ENCODE data around the gene PANK2. TPM values are rescaled to one million over a fixed set of nuclear protein-coding genes. Genes with fewer than 3 reads are reported as not detected.

PANK2 gene
- total RNA-seq, 1 experiment from 2014 or later = 41.6 TPM

DNA sequence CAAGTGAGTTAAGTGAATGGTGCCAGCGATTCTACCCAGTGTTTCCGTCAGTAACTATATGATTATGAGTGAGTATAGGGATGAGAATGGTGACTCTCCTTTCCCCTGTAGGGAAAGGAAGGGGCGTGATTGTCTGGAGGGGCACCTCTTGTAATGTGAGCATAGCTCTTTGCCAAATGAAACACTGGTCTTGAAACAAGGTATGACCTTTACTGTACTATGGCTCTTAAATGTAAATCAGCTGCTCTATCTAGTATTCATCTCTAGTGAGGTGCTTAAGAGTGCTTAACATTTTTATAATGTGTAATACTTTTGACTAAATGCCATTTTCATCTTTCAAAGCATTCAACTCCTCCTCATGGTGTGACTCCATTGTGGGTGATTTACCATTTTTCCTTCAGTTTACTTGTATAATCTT, 11.0 kb downstream of the PANK2 start:
- Histone ChIP-seq H4K20me1 (ENCODE audit: insufficient read depth) (peaks cover 53% of the 10 kb centered on the region), H3K27me3 (ENCODE audit: insufficient read depth, low read length) (no peaks in the 10 kb centered on the region), H3K4me1 (ENCODE audit: control insufficient read depth in 1 of 2, insufficient read depth in 2 of 2, low read length in 2 of 2) (peaks cover 30 to 63% of the 10 kb centered on the region in 2 experiments), H3K79me2 (ENCODE audit: insufficient read depth, low read length) (peaks cover 100% of the 10 kb centered on the region), H3K4me3 (replicated peaks in 1 of 2; ENCODE audit: low read depth in 1 of 2, low read length in 2 of 2) (no peak overlapping the region), H3K9ac (ENCODE audit: low read length) (no peak overlapping the region), H3K36me3 (ENCODE audit: control insufficient read depth in 1 of 2, insufficient read depth in 2 of 2, low read length in 2 of 2) (peaks cover 0 to 3% of the 10 kb centered on the region in 2 experiments; a peak in 3 of 4 replicates), H3K9me3 (ENCODE audit: control insufficient read depth in 1 of 2, insufficient read depth in 1 of 2, low read depth in 1 of 2, low read length in 2 of 2) (no peaks in the 10 kb centered on the region), H3K4me2 (ENCODE audit: low read length) (no peak overlapping the region), H2AFZ (ENCODE audit: low read depth, low read length, poor library complexity, severe bottlenecking) (no peak overlapping the region), H3K9me2 (ENCODE audit: insufficient read depth) (no peaks in the 10 kb centered on the region), H3K27ac (ENCODE audit: low read depth, low read length) (no peak overlapping the region)
- RAD21 ChIA-PET (ENCODE audit: low non-redundant PET in 1 of 2, low total read pairs in 2 of 2, uncharacterized antibody in 2 of 2, unreplicated experiment in 2 of 2) = no interaction called here
- POLR2A ChIA-PET = interaction anchor here (0.7 kb wide), 1 partner anchor 19 kb away, joined by 3 read pairs; no protein-coding TSS in a partner anchor
- no peak for DNase-seq (ENCODE audit: low read depth, low spot score)
- TF ChIP-seq, protein P1, sequence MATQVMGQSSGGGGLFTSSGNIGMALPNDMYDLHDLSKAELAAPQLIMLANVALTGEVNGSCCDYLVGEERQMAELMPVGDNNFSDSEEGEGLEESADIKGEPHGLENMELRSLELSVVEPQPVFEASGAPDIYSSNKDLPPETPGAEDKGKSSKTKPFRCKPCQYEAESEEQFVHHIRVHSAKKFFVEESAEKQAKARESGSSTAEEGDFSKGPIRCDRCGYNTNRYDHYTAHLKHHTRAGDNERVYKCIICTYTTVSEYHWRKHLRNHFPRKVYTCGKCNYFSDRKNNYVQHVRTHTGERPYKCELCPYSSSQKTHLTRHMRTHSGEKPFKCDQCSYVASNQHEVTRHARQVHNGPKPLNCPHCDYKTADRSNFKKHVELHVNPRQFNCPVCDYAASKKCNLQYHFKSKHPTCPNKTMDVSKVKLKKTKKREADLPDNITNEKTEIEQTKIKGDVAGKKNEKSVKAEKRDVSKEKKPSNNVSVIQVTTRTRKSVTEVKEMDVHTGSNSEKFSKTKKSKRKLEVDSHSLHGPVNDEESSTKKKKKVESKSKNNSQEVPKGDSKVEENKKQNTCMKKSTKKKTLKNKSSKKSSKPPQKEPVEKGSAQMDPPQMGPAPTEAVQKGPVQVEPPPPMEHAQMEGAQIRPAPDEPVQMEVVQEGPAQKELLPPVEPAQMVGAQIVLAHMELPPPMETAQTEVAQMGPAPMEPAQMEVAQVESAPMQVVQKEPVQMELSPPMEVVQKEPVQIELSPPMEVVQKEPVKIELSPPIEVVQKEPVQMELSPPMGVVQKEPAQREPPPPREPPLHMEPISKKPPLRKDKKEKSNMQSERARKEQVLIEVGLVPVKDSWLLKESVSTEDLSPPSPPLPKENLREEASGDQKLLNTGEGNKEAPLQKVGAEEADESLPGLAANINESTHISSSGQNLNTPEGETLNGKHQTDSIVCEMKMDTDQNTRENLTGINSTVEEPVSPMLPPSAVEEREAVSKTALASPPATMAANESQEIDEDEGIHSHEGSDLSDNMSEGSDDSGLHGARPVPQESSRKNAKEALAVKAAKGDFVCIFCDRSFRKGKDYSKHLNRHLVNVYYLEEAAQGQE (IDR thresholded peaks at IDR 0.05; ENCODE audit: low read depth) = no peak
- TF ChIP-seq, protein P2, sequence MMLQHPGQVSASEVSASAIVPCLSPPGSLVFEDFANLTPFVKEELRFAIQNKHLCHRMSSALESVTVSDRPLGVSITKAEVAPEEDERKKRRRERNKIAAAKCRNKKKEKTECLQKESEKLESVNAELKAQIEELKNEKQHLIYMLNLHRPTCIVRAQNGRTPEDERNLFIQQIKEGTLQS (IDR thresholded peaks at IDR 0.05) = no peak
- TF ChIP-seq, protein P3, sequence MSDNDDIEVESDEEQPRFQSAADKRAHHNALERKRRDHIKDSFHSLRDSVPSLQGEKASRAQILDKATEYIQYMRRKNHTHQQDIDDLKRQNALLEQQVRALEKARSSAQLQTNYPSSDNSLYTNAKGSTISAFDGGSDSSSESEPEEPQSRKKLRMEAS (IDR thresholded peaks at IDR 0.05) = no peak
- TF ChIP-seq SP1 (IDR thresholded peaks at IDR 0.05; ENCODE audit: low read depth) (no peak), POLR2A (IDR thresholded peaks at IDR 0.05; ENCODE audit: borderline replicate concordance, extremely low read depth, insufficient read depth, insufficient read length) (no peak), POLR2AphosphoS5 (IDR thresholded peaks at IDR 0.05; ENCODE audit: low read depth, low read length) (no peak), ELF1 (IDR thresholded peaks at IDR 0.05; ENCODE audit: borderline replicate concordance, low read depth) (no peak), CBX3 (IDR thresholded peaks at IDR 0.05; ENCODE audit: low read depth) (no peak), SRF (IDR thresholded peaks at IDR 0.05; ENCODE audit: low read depth) (no peak), TCF7L2 (IDR thresholded peaks at IDR 0.05; ENCODE audit: borderline replicate concordance, extremely low read depth, insufficient read depth, insufficient read length) (no peak), SIN3A (IDR thresholded peaks at IDR 0.05; ENCODE audit: low read depth) (no peak), ZBTB33 (IDR thresholded peaks at IDR 0.05; ENCODE audit: extremely low read depth, insufficient replicate concordance, low read length) (no peak), CTCF (IDR thresholded peaks at IDR 0.05 in 2 of 3, conservative IDR thresholded peaks at IDR 0.05 in 1 of 3; ENCODE audit: borderline replicate concordance in 1 of 3, insufficient read depth in 1 of 3, low read depth in 2 of 3, low read length in 2 of 3) (no peak), FOSL1 (IDR thresholded peaks at IDR 0.05; ENCODE audit: low read depth) (no peak), EZH2phosphoT487 (IDR thresholded peaks at IDR 0.05; ENCODE audit: borderline replicate concordance) (no peak), JUND (IDR thresholded peaks at IDR 0.05) (no peak), EZH2 (IDR thresholded peaks at IDR 0.05) (no peak)
- ATAC-seq = no peak
- no TSS peak for BruUV-seq (replicated peaks)
- intact Hi-C loops (cut with micrococcal nuclease) = no loop called here
- CTCF ChIA-PET = interaction anchor here (4.2 kb wide), 1 partner anchor 45 kb away, joined by 43 read pairs; no protein-coding TSS in a partner anchor
